Transverse colon (tissue), 4 donors: ENCODE measurements around the gene CCDC82.

Experiments used
- CTCF ChIP-seq, 5 experiments: fragments of 200-600 bp in 3 of 5; fragments of 450-650 bp in 2 of 5; sonication (generic) in 3 of 5; IDR thresholded peaks; 1 replicate in 2 of 5; 2 replicates in 3 of 5; pipeline ENCODE4 v1.5.1; 2016 to 2017; ENCODE audit warnings: antibody characterized with exemption in 5 of 5, inconsistent platforms in 3 of 5, mild to moderate bottlenecking in 2 of 5, moderate library complexity in 1 of 5
- EP300 ChIP-seq: sonication (generic); formaldehyde crosslinking; IDR thresholded peaks from one replicate; pipeline ENCODE4 v1.6.1; 2017; ENCODE audit warnings: antibody characterized with exemption, low read depth
- POLR2A ChIP-seq: fragments of 450-650 bp; IDR thresholded peaks from one replicate; pipeline ENCODE4 v1.6.1; 2016; ENCODE audit warnings: antibody characterized with exemption, mild to moderate bottlenecking, moderate library complexity
- POLR2AphosphoS5 ChIP-seq, 3 donors: sonication (generic); formaldehyde crosslinking; IDR thresholded peaks; one replicate each; pipeline ENCODE4 v1.6.1; 2016; ENCODE audit warnings: antibody characterized with exemption in 3 of 3

- TF ChIP-seq POLR2AphosphoS5 (IDR thresholded peaks at IDR 0.05) (no peak), CTCF (IDR thresholded peaks at IDR 0.05) (no peak), EP300 (no peak), POLR2A (no peak)
These were observed 23.7 kb downstream of the CCDC82 start for GRCh38 chr11:96366024-96366423.
